ENCODE data around the gene PRR5. TPM values are rescaled to one million over a fixed set of nuclear protein-coding genes. Genes with fewer than 3 reads are reported as not detected.
A peak's percentile ranks its signal among the peaks of the same experiment; 100 is the strongest.

Gene PRR5
- total and polyA plus RNA-seq, 4 experiments from 2014 or later, result 45.1 to 74.0 (median 46.2) TPM

DNA sequence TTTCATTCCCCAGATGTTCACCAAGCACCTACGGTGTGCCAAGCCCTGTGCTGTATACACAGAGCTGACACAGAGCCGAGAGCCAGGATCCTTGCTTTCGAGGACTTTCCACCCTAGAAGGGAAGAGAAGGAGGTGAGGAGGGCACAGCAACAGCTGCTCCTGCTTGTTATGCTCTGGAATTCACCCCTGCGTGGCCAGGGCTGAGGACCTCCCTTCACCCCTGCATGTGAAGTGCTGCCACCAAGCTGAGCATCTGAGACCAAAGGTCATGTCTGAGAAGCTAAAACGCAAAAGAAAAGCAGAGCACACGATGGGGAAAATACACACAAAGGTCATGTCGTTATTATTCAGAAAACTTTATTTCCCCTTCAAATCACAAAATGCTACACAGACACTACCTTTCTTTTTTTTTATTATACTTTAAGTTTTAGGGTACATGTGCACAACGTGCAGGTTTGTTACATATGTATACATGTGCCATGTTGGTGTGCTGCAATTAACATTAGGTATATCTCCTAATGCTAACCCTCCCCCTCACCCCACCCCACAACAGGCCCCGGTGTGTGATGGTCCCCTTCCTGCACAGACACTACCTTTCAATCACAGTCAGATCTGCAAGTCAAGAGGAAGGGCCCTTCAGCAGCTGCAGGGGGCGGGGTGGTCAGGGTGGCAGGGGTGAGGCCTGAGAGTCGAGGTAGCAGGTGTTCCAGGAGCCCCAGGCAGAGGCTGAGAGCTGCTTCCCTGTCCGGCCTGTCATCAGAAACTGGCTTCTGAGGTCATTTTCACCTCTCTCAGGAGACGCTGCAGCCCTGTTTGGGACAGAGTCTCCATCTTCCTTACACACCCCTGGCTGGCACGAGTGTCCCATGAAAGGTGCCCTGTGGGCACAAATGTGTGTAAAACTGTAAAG is 40.1 kb upstream of the PRR5 start:
- CTCF ChIA-PET (ENCODE audit: partially characterized antibody), result interaction anchor here (6.4 kb wide), 1 partner anchor 24 kb away, joined by 46 read pairs; no protein-coding TSS in a partner anchor
- Histone ChIP-seq H3K4me3 (ENCODE audit: low read length in 2 of 2) (no peak overlapping the region), H3K36me3 (ENCODE audit: insufficient read depth, low read length) (no peaks in the 10 kb centered on the region), H3K9me3 (ENCODE audit: control insufficient read depth in 1 of 2, low read length in 2 of 2) (no peaks in the 10 kb centered on the region), H3K4me1 (ENCODE audit: insufficient read depth, low read length) (peaks cover 42% of the 10 kb centered on the region), H3K27ac (ENCODE audit: low read depth, low read length) (no peak overlapping the region), H3K27me3 (ENCODE audit: insufficient read depth, low read length) (no peaks in the 10 kb centered on the region)
- H3K4me1 Mint-ChIP-seq, result peaks cover 21 to 53% (median 36%) of the 10 kb centered on the region in 4 donors
- H3K27me3 Mint-ChIP-seq, result no peaks in the 10 kb centered on the region
- H3K9me3 Mint-ChIP-seq, result no peaks in the 10 kb centered on the region
- H3K4me3 Mint-ChIP-seq, result no peak overlapping the region
- DNase-seq, result no peak
- no peak overlapping the region for H3K27ac Mint-ChIP-seq
- no peaks in the 10 kb centered on the region for H3K36me3 Mint-ChIP-seq
- intact Hi-C loops (cut with micrococcal nuclease), result no loop called here
- POLR2A ChIA-PET (ENCODE audit: partially characterized antibody), result interaction anchor here (2.4 kb wide), 1 partner anchor 23 kb away, joined by 8 read pairs; no protein-coding TSS in a partner anchor

DNA sequence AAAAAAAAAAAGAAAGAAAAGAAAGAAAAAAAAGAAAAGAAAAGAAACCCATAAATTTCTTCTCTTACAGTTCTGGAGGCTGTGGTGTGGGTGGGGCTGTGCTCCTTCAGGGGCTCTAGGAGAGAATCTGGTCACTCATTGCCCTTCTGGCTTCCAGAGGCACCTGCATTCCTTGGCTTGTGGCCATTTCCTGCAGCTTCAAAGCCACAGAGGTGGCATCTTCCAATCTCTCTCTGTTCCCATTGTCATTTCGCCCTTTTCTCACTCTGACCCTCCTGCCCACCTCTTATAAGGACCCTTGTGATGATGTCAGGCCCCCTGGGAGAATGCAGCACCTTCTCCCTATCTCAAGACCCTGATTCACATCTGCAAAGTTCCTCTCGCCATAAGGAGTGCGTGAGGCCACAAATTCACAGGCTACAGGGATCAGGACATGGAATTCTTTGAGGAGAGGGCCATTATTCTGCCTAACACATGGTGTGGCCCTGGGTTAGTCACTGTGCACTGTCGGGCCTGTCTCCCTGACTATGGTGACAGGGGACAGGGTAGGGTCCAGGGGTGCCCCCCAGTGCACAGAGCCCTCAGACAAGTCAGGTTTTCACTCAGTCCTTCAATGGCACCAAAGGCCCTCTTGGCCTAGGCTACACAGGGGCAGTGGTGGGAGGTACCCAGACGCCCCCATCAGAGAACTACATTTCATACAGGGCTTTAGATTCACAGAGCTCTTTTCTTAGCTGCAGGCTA is 38.6 kb upstream of the PRR5 start:
- no peaks in the 10 kb centered on the region for H3K27me3 ChIP-seq (ENCODE audit: insufficient read depth, low read length)
- no peaks in the 10 kb centered on the region for H3K27me3 Mint-ChIP-seq
- H3K4me3 ChIP-seq (ENCODE audit: low read length in 2 of 2), result no peak overlapping the region
- CTCF ChIA-PET (ENCODE audit: partially characterized antibody), result interaction anchor here (0.8 to 6.4 kb wide), 4 partner anchors 20 to 670 kb away, joined by 3 to 46 read pairs (median 4); no protein-coding TSS in a partner anchor
- peak overlapping the region in 5 of 8 donors; percentile 66 to 81 (median 75) for H3K4me3 Mint-ChIP-seq
- peak overlapping the region in 6 of 7 donors; percentile 65 to 92 (median 88) for H3K27ac Mint-ChIP-seq
- H3K36me3 Mint-ChIP-seq, result peaks cover 0 to 4% of the 10 kb centered on the region in 2 donors
- H3K4me1 ChIP-seq (ENCODE audit: insufficient read depth, low read length), result peaks cover 55% of the 10 kb centered on the region
- H3K4me1 Mint-ChIP-seq, result peaks cover 28 to 63% (median 45%) of the 10 kb centered on the region in 4 donors
- DNase-seq, result no peak
- POLR2A ChIA-PET (ENCODE audit: partially characterized antibody), result interaction anchor here (0.8 to 2.4 kb wide), 10 partner anchors 14 to 851 kb away, joined by 3 to 9 read pairs (median 4); partner anchors contain the start of genes EFCAB6, PARVG and SAMM50
- intact Hi-C loops (cut with micrococcal nuclease), result no loop called here
- no peaks in the 10 kb centered on the region for H3K36me3 ChIP-seq (ENCODE audit: insufficient read depth, low read length)
- peak overlapping the region; percentile 14 for H3K27ac ChIP-seq (ENCODE audit: low read depth, low read length)
- H3K9me3 ChIP-seq (ENCODE audit: control insufficient read depth in 1 of 2, low read length in 2 of 2), result no peaks in the 10 kb centered on the region
- H3K9me3 Mint-ChIP-seq, result no peaks in the 10 kb centered on the region

DNA sequence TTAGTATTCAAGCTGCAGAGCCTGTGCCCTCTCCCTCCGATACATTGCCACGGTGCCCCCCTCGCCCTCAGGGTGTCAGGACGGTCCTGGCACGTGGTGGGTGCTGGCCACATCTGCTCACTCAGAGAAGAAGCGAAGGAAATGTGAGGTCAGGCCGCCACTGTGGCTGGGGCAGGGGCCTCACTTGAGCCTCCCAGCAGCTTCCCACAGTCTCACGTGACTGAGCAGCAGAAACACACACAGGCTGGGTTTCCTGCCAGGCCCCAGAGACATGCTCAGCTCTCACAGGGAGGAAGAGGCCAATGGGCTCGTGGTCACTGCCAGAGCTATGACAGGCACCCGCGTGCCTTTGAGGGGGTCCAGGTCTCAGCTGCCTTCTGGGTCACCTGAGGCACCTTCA is 37.9 kb upstream of the PRR5 start:
- H3K9me3 ChIP-seq (ENCODE audit: control insufficient read depth in 1 of 2, low read length in 2 of 2), result no peaks in the 10 kb centered on the region
- Mint-ChIP-seq H3K36me3 (peaks cover 0 to 4% of the 10 kb centered on the region in 2 donors), H3K27me3 (no peaks in the 10 kb centered on the region), H3K4me3 (peak overlapping the region; percentile 48 to 81 (median 69)), H3K4me1 (peaks cover 28 to 56% (median 45%) of the 10 kb centered on the region in 4 donors), H3K9me3 (no peaks in the 10 kb centered on the region), H3K27ac (peak overlapping the region; percentile 65 to 92 (median 85))
- peak; percentile 41 to 57 (median 45) for DNase-seq
- POLR2A ChIA-PET (ENCODE audit: partially characterized antibody), result interaction anchor here (0.8 to 1.6 kb wide), 10 partner anchors 9 to 852 kb away, joined by 3 to 9 read pairs (median 4); partner anchors contain the start of genes EFCAB6, PARVG and SAMM50
- CTCF ChIA-PET (ENCODE audit: partially characterized antibody), result interaction anchor here (0.8 to 6.4 kb wide), 6 partner anchors 14 to 671 kb away, joined by 3 to 46 read pairs (median 4); no protein-coding TSS in a partner anchor
- H3K27ac ChIP-seq (ENCODE audit: low read depth, low read length), result peak overlapping the region; percentile 14
- H3K36me3 ChIP-seq (ENCODE audit: insufficient read depth, low read length), result no peaks in the 10 kb centered on the region
- H3K4me1 ChIP-seq (ENCODE audit: insufficient read depth, low read length), result peaks cover 51% of the 10 kb centered on the region
- H3K4me3 ChIP-seq (ENCODE audit: low read length in 2 of 2), result no peak overlapping the region
- intact Hi-C loops (cut with micrococcal nuclease), result no loop called here
- H3K27me3 ChIP-seq (ENCODE audit: insufficient read depth, low read length), result no peaks in the 10 kb centered on the region

DNA sequence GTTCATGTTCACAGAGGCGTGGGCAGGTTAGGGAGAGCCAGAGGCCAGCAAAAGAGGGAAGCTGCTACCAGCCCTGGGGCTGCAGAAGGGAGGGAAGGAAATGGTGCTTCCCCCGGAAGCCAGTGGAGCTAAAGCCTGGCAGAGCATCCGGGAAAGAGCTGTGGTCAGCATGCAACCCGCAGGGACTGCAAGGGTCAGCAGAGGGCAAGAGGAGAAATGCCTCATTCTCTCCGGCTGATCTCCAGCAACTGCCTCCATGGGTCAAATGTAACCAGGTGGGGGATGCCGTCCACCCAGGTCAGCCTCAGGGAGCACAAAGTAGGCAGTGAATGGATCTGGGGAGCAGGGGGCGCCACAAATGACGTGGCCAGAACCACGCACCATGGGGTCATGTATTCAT is 36.9 kb upstream of the PRR5 start:
- CTCF ChIA-PET (ENCODE audit: partially characterized antibody), result interaction anchor here (0.9 to 6.4 kb wide), 3 partner anchors 15 to 672 kb away, joined by 3 to 46 read pairs (median 6); no protein-coding TSS in a partner anchor
- H3K9me3 Mint-ChIP-seq, result no peaks in the 10 kb centered on the region

DNA sequence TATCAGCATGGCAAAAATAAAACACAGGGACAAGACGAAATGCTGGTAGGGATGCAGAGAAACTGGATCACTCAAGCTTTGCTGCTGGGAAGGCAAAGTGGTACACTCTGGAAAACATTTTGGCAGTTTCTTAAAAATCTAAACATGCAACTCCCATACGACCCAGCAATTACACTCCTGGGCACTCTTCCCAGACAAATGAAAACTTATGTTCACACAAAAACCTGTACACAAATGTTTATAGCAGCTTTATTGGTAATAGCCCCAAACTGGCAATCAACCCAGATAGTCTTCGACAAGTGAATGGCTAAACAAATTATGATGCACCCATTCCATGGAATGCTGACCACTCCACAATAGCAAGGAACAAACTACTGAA is 35.8 kb upstream of the PRR5 start:
- intact Hi-C loops (cut with micrococcal nuclease), result loop anchor here (5.0 kb wide), 2 partner anchors 36 to 484 kb away; partner anchors contain the start of genes PARVG and PRR5
- peaks cover 34 to 75% (median 55%) of the 10 kb centered on the region in 4 donors for H3K4me1 Mint-ChIP-seq
- H3K9me3 ChIP-seq (ENCODE audit: control insufficient read depth in 1 of 2, low read length in 2 of 2), result no peaks in the 10 kb centered on the region
- no peaks in the 10 kb centered on the region for H3K9me3 Mint-ChIP-seq
- peak overlapping the region in 6 of 8 donors; percentile 8 to 84 (median 40) for H3K4me3 Mint-ChIP-seq
- H3K27me3 Mint-ChIP-seq, result no peaks in the 10 kb centered on the region
- ChIA-PET POLR2A (ENCODE audit: partially characterized antibody) (no interaction called here), CTCF (ENCODE audit: partially characterized antibody) (interaction anchor here (1.4 to 6.4 kb wide), 2 partner anchors 19 to 673 kb away, joined by 3 to 46 read pairs; no protein-coding TSS in a partner anchor)
- DNase-seq, result no peak
- peaks cover 0 to 4% of the 10 kb centered on the region in 2 donors for H3K36me3 Mint-ChIP-seq
- no peaks in the 10 kb centered on the region for H3K27me3 ChIP-seq (ENCODE audit: insufficient read depth, low read length)
- no peak overlapping the region for H3K4me3 ChIP-seq (ENCODE audit: low read length in 2 of 2)
- H3K36me3 ChIP-seq (ENCODE audit: insufficient read depth, low read length), result no peaks in the 10 kb centered on the region
- no peak overlapping the region for H3K27ac ChIP-seq (ENCODE audit: low read depth, low read length)
- H3K4me1 ChIP-seq (ENCODE audit: insufficient read depth, low read length), result peaks cover 65% of the 10 kb centered on the region
- peak overlapping the region; percentile 18 to 92 (median 87) for H3K27ac Mint-ChIP-seq

More for the DNA sequence above, 36.9 kb upstream of the PRR5 start:
- Histone ChIP-seq H3K27me3 (ENCODE audit: insufficient read depth, low read length) (no peaks in the 10 kb centered on the region), H3K36me3 (ENCODE audit: insufficient read depth, low read length) (no peaks in the 10 kb centered on the region), H3K4me1 (ENCODE audit: insufficient read depth, low read length) (peaks cover 61% of the 10 kb centered on the region), H3K4me3 (ENCODE audit: low read length in 2 of 2) (no peak overlapping the region), H3K9me3 (ENCODE audit: control insufficient read depth in 1 of 2, low read length in 2 of 2) (no peaks in the 10 kb centered on the region), H3K27ac (ENCODE audit: low read depth, low read length) (no peak overlapping the region)
- H3K36me3 Mint-ChIP-seq, result peaks cover 0 to 4% of the 10 kb centered on the region in 2 donors
- POLR2A ChIA-PET (ENCODE audit: partially characterized antibody), result interaction anchor here (1.4 to 1.6 kb wide), 3 partner anchors 10 to 638 kb away, joined by 3 to 9 read pairs (median 4); no protein-coding TSS in a partner anchor
- peak overlapping the region in 6 of 8 donors; percentile 25 to 75 (median 44) for H3K4me3 Mint-ChIP-seq
- no peak for DNase-seq
- no peaks in the 10 kb centered on the region for H3K27me3 Mint-ChIP-seq
- peaks cover 30 to 64% (median 48%) of the 10 kb centered on the region in 4 donors for H3K4me1 Mint-ChIP-seq
- intact Hi-C loops (cut with micrococcal nuclease), result loop anchor here (5.0 kb wide), 2 partner anchors 37 to 483 kb away; partner anchors contain the start of genes PARVG and PRR5
- peak overlapping the region in 6 of 7 donors; percentile 41 to 92 (median 66) for H3K27ac Mint-ChIP-seq

DNA sequence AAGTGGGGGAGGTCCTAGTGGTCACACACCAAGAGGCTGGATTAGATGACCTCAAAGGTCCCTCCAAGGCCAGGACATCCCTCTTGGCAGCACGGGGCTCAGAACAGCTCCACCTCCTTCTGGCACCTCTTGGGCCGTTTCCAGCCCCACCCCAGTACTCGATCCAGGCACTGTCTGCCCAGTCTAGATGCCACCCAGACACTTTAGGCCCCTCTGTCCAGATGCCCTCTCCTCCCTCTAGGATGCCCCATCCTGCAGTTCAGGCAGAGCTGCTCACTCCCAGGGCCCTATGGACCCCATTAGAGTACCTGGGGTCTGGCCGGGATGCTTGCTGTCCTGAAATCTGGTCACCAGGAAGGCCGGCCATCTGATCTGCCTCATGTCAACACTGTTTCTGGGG is 34.7 kb upstream of the PRR5 start:
- Mint-ChIP-seq H3K4me1 (peaks cover 38 to 77% (median 59%) of the 10 kb centered on the region in 4 donors), H3K9me3 (no peaks in the 10 kb centered on the region), H3K27ac (peak overlapping the region; percentile 87 to 94 (median 90)), H3K4me3 (peak overlapping the region; percentile 82 to 89 (median 84)), H3K27me3 (no peaks in the 10 kb centered on the region), H3K36me3 (peaks cover 0 to 4% of the 10 kb centered on the region in 2 donors)
- intact Hi-C loops (cut with micrococcal nuclease), result loop anchor here (5.0 kb wide), 2 partner anchors 35 to 485 kb away; partner anchors contain the start of genes PARVG and PRR5
- H3K27me3 ChIP-seq (ENCODE audit: insufficient read depth, low read length), result no peaks in the 10 kb centered on the region
- ChIA-PET CTCF (ENCODE audit: partially characterized antibody) (interaction anchor here (1.0 to 6.4 kb wide), 3 partner anchors 14 to 674 kb away, joined by 3 to 46 read pairs (median 4); no protein-coding TSS in a partner anchor), POLR2A (ENCODE audit: partially characterized antibody) (interaction anchor here (0.6 to 3.6 kb wide), 3 partner anchors 16 to 40 kb away, joined by 3 to 18 read pairs (median 3); no protein-coding TSS in a partner anchor)
- H3K36me3 ChIP-seq (ENCODE audit: insufficient read depth, low read length), result no peaks in the 10 kb centered on the region
- peak overlapping the region; percentile 29 to 55 for H3K4me3 ChIP-seq (ENCODE audit: low read length in 2 of 2)
- H3K4me1 ChIP-seq (ENCODE audit: insufficient read depth, low read length), result peaks cover 73% of the 10 kb centered on the region
- H3K27ac ChIP-seq (ENCODE audit: low read depth, low read length), result peak overlapping the region; percentile 80
- no peak for DNase-seq
- no peaks in the 10 kb centered on the region for H3K9me3 ChIP-seq (ENCODE audit: control insufficient read depth in 1 of 2, low read length in 2 of 2)

Measured in CD4-positive, alpha-beta memory T cell (primary cell).